Measurements from ENCODE around the gene CLDN6.

DNA sequence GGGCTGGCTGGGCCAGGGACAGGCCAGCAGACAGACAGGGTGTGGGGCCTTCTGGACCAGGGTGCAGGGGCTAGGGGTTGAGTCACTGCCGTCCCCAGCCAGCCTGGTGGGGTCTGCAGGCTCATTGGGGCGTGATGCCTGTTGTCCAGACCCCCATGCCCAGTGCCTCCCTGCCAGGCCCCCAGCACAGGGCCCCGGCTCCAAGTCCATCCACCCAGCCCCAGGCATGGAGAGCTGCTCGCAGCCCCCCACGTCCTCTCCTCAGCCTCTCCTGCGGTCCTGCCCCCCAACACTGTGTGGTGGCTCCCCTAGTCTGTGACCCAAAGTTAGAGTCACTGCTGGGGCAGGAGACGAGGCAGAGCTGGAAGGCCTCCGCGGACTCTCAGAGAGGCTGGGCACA is 30.7 kb downstream of the CLDN6 start:
- TF ChIP-seq, protein P1, sequence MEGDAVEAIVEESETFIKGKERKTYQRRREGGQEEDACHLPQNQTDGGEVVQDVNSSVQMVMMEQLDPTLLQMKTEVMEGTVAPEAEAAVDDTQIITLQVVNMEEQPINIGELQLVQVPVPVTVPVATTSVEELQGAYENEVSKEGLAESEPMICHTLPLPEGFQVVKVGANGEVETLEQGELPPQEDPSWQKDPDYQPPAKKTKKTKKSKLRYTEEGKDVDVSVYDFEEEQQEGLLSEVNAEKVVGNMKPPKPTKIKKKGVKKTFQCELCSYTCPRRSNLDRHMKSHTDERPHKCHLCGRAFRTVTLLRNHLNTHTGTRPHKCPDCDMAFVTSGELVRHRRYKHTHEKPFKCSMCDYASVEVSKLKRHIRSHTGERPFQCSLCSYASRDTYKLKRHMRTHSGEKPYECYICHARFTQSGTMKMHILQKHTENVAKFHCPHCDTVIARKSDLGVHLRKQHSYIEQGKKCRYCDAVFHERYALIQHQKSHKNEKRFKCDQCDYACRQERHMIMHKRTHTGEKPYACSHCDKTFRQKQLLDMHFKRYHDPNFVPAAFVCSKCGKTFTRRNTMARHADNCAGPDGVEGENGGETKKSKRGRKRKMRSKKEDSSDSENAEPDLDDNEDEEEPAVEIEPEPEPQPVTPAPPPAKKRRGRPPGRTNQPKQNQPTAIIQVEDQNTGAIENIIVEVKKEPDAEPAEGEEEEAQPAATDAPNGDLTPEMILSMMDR (IDR thresholded peaks at IDR 0.05) = no peak
- TF ChIP-seq ZFX (IDR thresholded peaks at IDR 0.05; ENCODE audit: borderline replicate concordance) = no peak

Measured in 22Rv1 (cell line).